ENCODE data around the gene SMARCD3.

SMARCD3 gene

GRCh38 chr7:151248346-151249033 is at the start of gene SMARCD3:
TSS of gene SMARCD3 (minus strand) at chr7:151248694. CDS start at chr7:151248562, 132 bp downstream.
- no peak for DNase-seq

- no peak for DNase-seq
Measured at GRCh38 chr7:151296202-151296992, 47.9 kb upstream of the SMARCD3 start.

GRCh38 chr7:151292850-151293249 is 44.4 kb upstream of the SMARCD3 start:
- DNase-seq, result no peak

GRCh38 chr7:151291206-151291605 is 42.7 kb upstream of the SMARCD3 start:
- DNase-seq, result no peak

GRCh38 chr7:151290355-151290760 is 41.9 kb upstream of the SMARCD3 start:
- no peak for DNase-seq

GRCh38 chr7:151289891-151290290 is 41.4 kb upstream of the SMARCD3 start:
- DNase-seq, result no peak

- DNase-seq, result no peak
Measured at GRCh38 chr7:151286148-151286547, 37.7 kb upstream of the SMARCD3 start.

GRCh38 chr7:151283302-151283701 is 34.8 kb upstream of the SMARCD3 start:
- no peak for DNase-seq

GRCh38 chr7:151282111-151282510 is 33.6 kb upstream of the SMARCD3 start:
- DNase-seq, result no peak

GRCh38 chr7:151281686-151282085 is 33.2 kb upstream of the SMARCD3 start:
- DNase-seq, result no peak

GRCh38 chr7:151280388-151281019 is 32.0 kb upstream of the SMARCD3 start:
- no peak for DNase-seq

- DNase-seq, result no peak
Measured at GRCh38 chr7:151279868-151280267, 31.4 kb upstream of the SMARCD3 start.

GRCh38 chr7:151278949-151279348 is 30.5 kb upstream of the SMARCD3 start:
- no peak for DNase-seq

GRCh38 chr7:151277631-151278030 is 29.1 kb upstream of the SMARCD3 start:
- DNase-seq, result no peak

GRCh38 chr7:151276666-151277590 is 28.4 kb upstream of the SMARCD3 start:
- peak; percentile 9 for DNase-seq

GRCh38 chr7:151275813-151276577 is 27.5 kb upstream of the SMARCD3 start:
- no peak for DNase-seq

- no peak for DNase-seq
Measured at GRCh38 chr7:151274936-151275812, 26.7 kb upstream of the SMARCD3 start.

- DNase-seq, result no peak
Measured at GRCh38 chr7:151274396-151274795, 25.9 kb upstream of the SMARCD3 start.

GRCh38 chr7:151273651-151274390 is 25.3 kb upstream of the SMARCD3 start:
- DNase-seq, result no peak

GRCh38 chr7:151272877-151273276 is 24.4 kb upstream of the SMARCD3 start:
- no peak for DNase-seq
